ENCODE data around the gene ABCB8.

Gene ABCB8

DNA sequence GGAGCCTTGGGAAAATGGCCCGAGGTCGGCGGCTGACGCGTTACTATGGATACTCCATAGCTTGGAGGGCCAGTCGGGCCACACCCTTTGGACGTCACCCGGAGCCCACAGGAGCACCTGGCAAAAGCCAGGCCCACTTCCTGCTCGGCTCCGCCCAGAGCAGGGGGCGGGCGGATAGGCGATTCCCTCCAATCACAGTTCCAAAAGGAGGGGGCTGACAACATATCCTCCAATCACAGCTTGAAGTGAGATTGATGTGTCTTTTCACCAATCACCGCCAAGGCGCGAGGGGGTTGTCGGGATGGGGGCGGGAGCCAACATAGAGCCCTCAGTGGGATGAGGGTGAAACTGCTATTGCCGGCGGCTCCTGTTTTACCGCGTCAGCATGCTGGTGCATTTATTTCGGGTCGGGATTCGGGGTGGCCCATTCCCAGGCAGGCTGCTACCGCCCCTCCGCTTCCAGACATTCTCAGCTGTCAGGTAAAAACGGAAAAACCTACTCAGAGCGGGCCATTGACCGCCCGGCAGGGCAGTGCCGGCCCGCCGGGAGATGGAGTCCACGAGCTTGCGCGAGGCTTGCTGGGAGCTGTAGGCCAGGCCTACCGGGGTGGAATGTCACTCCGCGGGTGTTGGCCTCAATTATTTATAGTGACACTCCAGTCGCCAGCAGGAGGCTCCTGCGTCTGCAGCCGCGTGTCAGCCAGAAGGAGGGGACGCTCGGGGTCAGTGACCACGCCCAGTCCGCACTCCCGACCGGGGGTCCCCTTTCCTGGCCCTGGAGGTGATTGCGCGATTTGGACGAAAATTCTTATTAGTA, at the start of gene ABCB8:
ABCB8 (plus strand) TSS at position 320 of the 817 bp plus-strand sequence; CDS start at position 386, 66 bp downstream.
- peak within 1 kb of the TSS; percentile 94 for H2AFZ ChIP-seq (ENCODE audit: low read length)
- peak within 1 kb of the TSS; percentile 98 for H3K4me2 ChIP-seq (ENCODE audit: low read depth, low read length, poor library complexity, severe bottlenecking)
- H3K9me2 ChIP-seq (replicated peaks; ENCODE audit: low read depth, low read length) = no peaks in the 10 kb centered on the region
- H3K9me3 ChIP-seq (ENCODE audit: insufficient read depth, low read depth, low read length) = no peaks in the 10 kb centered on the region
- H3K27me3 ChIP-seq (ENCODE audit: insufficient read depth, low read length, poor library complexity, severe bottlenecking) = no peaks in the 10 kb centered on the region
- H3K4me3 ChIP-seq (ENCODE audit: low read length, poor library complexity, severe bottlenecking) = peak within 1 kb of the TSS; percentile 82
- no peaks in the 10 kb centered on the region for H3F3A ChIP-seq (ENCODE audit: low read depth)
- H3K79me2 ChIP-seq (ENCODE audit: insufficient read depth, low read length) = peaks cover 6% of the 10 kb centered on the region; the same call in 1 of the 2 replicates
- no peaks in the 10 kb centered on the region for H3K36me3 ChIP-seq (ENCODE audit: insufficient read depth, low read length)
- TF ChIP-seq EZH2phosphoT487 (IDR thresholded peaks at IDR 0.05; ENCODE audit: borderline replicate concordance) = no peak
- TF ChIP-seq, protein P1, sequence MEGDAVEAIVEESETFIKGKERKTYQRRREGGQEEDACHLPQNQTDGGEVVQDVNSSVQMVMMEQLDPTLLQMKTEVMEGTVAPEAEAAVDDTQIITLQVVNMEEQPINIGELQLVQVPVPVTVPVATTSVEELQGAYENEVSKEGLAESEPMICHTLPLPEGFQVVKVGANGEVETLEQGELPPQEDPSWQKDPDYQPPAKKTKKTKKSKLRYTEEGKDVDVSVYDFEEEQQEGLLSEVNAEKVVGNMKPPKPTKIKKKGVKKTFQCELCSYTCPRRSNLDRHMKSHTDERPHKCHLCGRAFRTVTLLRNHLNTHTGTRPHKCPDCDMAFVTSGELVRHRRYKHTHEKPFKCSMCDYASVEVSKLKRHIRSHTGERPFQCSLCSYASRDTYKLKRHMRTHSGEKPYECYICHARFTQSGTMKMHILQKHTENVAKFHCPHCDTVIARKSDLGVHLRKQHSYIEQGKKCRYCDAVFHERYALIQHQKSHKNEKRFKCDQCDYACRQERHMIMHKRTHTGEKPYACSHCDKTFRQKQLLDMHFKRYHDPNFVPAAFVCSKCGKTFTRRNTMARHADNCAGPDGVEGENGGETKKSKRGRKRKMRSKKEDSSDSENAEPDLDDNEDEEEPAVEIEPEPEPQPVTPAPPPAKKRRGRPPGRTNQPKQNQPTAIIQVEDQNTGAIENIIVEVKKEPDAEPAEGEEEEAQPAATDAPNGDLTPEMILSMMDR (conservative IDR thresholded peaks at IDR 0.05; ENCODE audit: low read length) = peak; percentile 60
- H4K20me1 ChIP-seq (ENCODE audit: insufficient read depth, low read length, poor library complexity, severe bottlenecking) = no peaks in the 10 kb centered on the region
- peaks cover 9% of the 10 kb centered on the region for H3K4me1 ChIP-seq (ENCODE audit: insufficient read depth, low read length, poor library complexity, severe bottlenecking)
- peak within 1 kb of the TSS; percentile 85 for H3K9ac ChIP-seq (ENCODE audit: low read depth, low read length, poor library complexity, severe bottlenecking)

DNA sequence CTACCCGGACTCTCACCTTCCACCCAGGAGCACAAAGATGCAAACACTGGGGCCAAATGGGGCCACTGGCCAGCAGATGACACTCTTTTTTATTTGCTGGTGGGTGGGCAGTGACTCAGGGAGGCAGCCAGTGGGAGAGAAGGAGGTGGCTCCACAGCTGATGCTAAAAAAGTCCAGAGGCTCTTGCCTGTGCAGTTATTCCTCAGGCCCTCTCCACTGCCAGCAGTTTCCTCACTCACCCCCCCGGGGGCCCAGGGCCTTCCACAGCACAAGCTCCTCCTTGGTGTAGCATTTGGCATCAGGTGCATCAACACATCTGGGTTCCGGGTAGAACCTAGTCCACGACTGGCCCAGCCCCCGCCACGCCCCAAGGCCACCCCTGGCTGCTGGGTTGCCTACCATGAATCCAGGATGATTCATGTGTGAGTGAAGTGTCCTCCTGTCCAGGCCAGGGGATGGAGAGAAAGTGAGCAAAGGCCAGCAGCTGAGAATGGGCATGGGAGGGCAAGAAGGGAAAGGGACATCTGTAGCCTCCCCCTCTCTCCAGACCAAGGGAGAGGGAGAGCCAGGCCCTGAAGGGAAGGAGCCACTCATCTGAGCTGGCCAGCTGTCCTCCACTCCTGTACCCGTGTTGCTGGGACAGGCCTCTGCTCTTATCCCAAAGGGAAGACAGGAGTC, 48.4 kb upstream of the ABCB8 start:
- H3K27me3 ChIP-seq (ENCODE audit: insufficient read depth, low read length, poor library complexity, severe bottlenecking) = no peaks in the 10 kb centered on the region
- TF ChIP-seq, protein P1 (conservative IDR thresholded peaks at IDR 0.05; ENCODE audit: low read length) = no peak
- no peak for TF ChIP-seq EZH2phosphoT487 (IDR thresholded peaks at IDR 0.05; ENCODE audit: borderline replicate concordance)
- H3K9ac ChIP-seq (ENCODE audit: low read depth, low read length, poor library complexity, severe bottlenecking) = no peak overlapping the region
- no peak overlapping the region for H2AFZ ChIP-seq (ENCODE audit: low read length)
- H3K9me2 ChIP-seq (replicated peaks; ENCODE audit: low read depth, low read length) = no peaks in the 10 kb centered on the region
- H3F3A ChIP-seq (ENCODE audit: low read depth) = no peaks in the 10 kb centered on the region
- no peak overlapping the region for H3K4me3 ChIP-seq (ENCODE audit: low read length, poor library complexity, severe bottlenecking)
- no peaks in the 10 kb centered on the region for H3K9me3 ChIP-seq (ENCODE audit: insufficient read depth, low read depth, low read length)
- peaks cover 3% of the 10 kb centered on the region for H3K79me2 ChIP-seq (ENCODE audit: insufficient read depth, low read length)
- peaks cover 29% of the 10 kb centered on the region for H3K4me1 ChIP-seq (ENCODE audit: insufficient read depth, low read length, poor library complexity, severe bottlenecking)
- H4K20me1 ChIP-seq (ENCODE audit: insufficient read depth, low read length, poor library complexity, severe bottlenecking) = no peaks in the 10 kb centered on the region
- peak overlapping the region; percentile 100 for H3K4me2 ChIP-seq (ENCODE audit: low read depth, low read length, poor library complexity, severe bottlenecking)
- H3K36me3 ChIP-seq (ENCODE audit: insufficient read depth, low read length) = no peaks in the 10 kb centered on the region

DNA sequence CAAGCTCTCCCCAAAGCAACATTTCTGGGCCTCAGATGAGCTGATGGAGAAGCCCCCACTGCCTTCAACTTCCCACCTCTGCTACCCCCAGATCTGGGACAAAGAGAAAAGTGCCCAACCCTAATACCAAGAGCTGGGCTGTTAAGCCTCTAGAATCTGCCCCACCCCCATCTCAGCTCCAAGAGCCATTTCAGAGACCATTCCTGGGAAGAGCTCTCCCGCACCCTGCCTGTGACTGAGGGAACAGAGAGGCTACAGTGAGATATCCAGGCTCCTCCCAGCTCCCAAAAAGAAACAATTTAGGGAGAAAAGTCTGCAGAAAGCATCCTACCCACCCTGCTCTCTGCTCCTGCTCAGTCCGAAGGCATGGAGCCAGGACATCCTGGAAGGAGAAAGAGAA, 47.6 kb upstream of the ABCB8 start:
- H3K4me2 ChIP-seq (ENCODE audit: low read depth, low read length, poor library complexity, severe bottlenecking) = no peak overlapping the region
- H3K9me2 ChIP-seq (replicated peaks; ENCODE audit: low read depth, low read length) = no peaks in the 10 kb centered on the region
- H3K9me3 ChIP-seq (ENCODE audit: insufficient read depth, low read depth, low read length) = no peaks in the 10 kb centered on the region
- no peaks in the 10 kb centered on the region for H4K20me1 ChIP-seq (ENCODE audit: insufficient read depth, low read length, poor library complexity, severe bottlenecking)
- H3F3A ChIP-seq (ENCODE audit: low read depth) = no peaks in the 10 kb centered on the region
- no peak overlapping the region for H3K4me3 ChIP-seq (ENCODE audit: low read length, poor library complexity, severe bottlenecking)
- H3K27me3 ChIP-seq (ENCODE audit: insufficient read depth, low read length, poor library complexity, severe bottlenecking) = no peaks in the 10 kb centered on the region
- H3K4me1 ChIP-seq (ENCODE audit: insufficient read depth, low read length, poor library complexity, severe bottlenecking) = peaks cover 23% of the 10 kb centered on the region
- no peaks in the 10 kb centered on the region; the same call in 1 of the 2 replicates for H3K79me2 ChIP-seq (ENCODE audit: insufficient read depth, low read length)
- H3K36me3 ChIP-seq (ENCODE audit: insufficient read depth, low read length) = no peaks in the 10 kb centered on the region
- TF ChIP-seq, protein P1 (conservative IDR thresholded peaks at IDR 0.05; ENCODE audit: low read length) = no peak
- TF ChIP-seq EZH2phosphoT487 (IDR thresholded peaks at IDR 0.05; ENCODE audit: borderline replicate concordance) = no peak
- H2AFZ ChIP-seq (ENCODE audit: low read length) = no peak overlapping the region
- no peak overlapping the region for H3K9ac ChIP-seq (ENCODE audit: low read depth, low read length, poor library complexity, severe bottlenecking)
